Esophagus (tissue), 2 donors: ENCODE data around the gene MBNL2. TPM values are rescaled to one million over a fixed set of nuclear protein-coding genes. Genes with fewer than 3 reads are reported as not detected.

Source experiments
- H3K27ac ChIP-seq, 2 donors: one replicate each; pipeline ENCODE4 v1.5.1; 2013; ENCODE audit warnings: low read depth in 2 of 2, mild to moderate bottlenecking in 2 of 2, inconsistent platforms in 1 of 2, low read length in 1 of 2, moderate library complexity in 1 of 2
- H3K27me3 ChIP-seq, 2 donors: one replicate each; pipeline ENCODE4 v1.6.1; 2013; ENCODE audit warnings: low read length in 2 of 2, control low read depth in 1 of 2, mild to moderate bottlenecking in 1 of 2; ENCODE audit not compliant: insufficient read depth in 2 of 2, control insufficient read depth in 1 of 2
- H3K36me3 ChIP-seq, 2 donors: one replicate each; pipeline ENCODE4 v1.6.1; 2013; ENCODE audit warnings: low read length in 1 of 2; ENCODE audit not compliant: control insufficient read depth in 2 of 2, insufficient read depth in 2 of 2
- H3K4me1 ChIP-seq, 2 donors: one replicate each; pipeline ENCODE4 v1.6.1; 2013; ENCODE audit warnings: low read length in 1 of 2; ENCODE audit not compliant: control insufficient read depth in 2 of 2, insufficient read depth in 2 of 2
- H3K4me3 ChIP-seq, 2 donors: one replicate each; pipeline ENCODE4 v1.5.1; 2013; ENCODE audit warnings: low read length in 2 of 2, mild to moderate bottlenecking in 2 of 2, low read depth in 1 of 2, moderate library complexity in 1 of 2
- H3K9me3 ChIP-seq, 2 donors: one replicate each; pipeline ENCODE4 v1.6.1; 2013; ENCODE audit warnings: mild to moderate bottlenecking in 2 of 2, low read depth in 1 of 2, low read length in 1 of 2, moderate library complexity in 1 of 2; ENCODE audit not compliant: control insufficient read depth in 2 of 2, insufficient read depth in 1 of 2
- WGBS, 2 donors: extraction: QIAGEN DNeasy Blood & Tissue Kit; methylation state at CpG; one replicate each; pipeline ENCODE4 v1.1.7; 2013; 5-methylcytosine and 5-hydroxymethylcytosine counted together
- polyA plus RNA-seq, 2 donors: library from polyadenylated mRNA; stranded (reverse); fragments of 200-250 nt; gene quantifications; one replicate each; pipeline ENCODE4 v1.2.3, GENCODE V29; 2013
- donor health status: healthy with polysubstance abuse.
- donor health status: Bipolar disorder and iron deficiency.

Gene MBNL2, protein sequence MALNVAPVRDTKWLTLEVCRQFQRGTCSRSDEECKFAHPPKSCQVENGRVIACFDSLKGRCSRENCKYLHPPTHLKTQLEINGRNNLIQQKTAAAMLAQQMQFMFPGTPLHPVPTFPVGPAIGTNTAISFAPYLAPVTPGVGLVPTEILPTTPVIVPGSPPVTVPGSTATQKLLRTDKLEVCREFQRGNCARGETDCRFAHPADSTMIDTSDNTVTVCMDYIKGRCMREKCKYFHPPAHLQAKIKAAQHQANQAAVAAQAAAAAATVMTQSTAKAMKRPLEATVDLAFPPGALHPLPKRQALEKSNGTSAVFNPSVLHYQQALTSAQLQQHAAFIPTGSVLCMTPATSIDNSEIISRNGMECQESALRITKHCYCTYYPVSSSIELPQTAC
- 10 to 100 TPM in 1 of 2 donors, 1 to 10 TPM in 1; 4.9 to 10.3 TPM for polyA plus RNA-seq

GRCh38 chr13:97221989-97222700 is at the start of gene MBNL2:
TSS of gene MBNL2 (plus strand) at chr13:97222333. CDS start at chr13:97276236, 53,903 bp downstream.
- WGBS, 2 donors, result 3% methylated on average over 15 of the region's 15 CpGs
- Histone ChIP-seq H3K4me3 (peak within 1 kb of the TSS; percentile 46 to 85), H3K27me3 (no peaks in the 10 kb centered on the region), H3K4me1 (peaks cover 4 to 7% of the 10 kb centered on the region in 2 donors), H3K27ac (peak within 1 kb of the TSS; percentile 93 to 95), H3K36me3 (no peaks in the 10 kb centered on the region), H3K9me3 (no peaks in the 10 kb centered on the region)

DNA sequence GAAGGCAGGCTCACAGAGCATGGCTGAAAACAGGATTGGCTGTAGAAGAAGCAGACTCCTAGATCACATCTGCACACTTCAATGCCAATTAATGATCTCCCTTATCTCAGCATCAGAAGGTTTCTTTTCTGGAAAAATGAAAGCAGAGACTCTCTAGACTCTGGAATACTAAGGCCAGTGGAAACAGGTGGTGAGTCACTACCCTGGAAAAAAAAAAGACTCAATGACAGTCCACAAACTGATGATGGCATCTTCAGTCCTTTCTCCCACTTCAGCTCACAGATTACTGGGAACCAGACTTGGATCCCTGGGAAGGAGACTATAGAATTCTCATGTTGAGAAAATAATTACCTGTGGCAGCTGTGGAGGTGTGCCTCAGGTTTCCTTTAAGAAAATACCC is 47.5 kb upstream of the MBNL2 start:
- no peaks in the 10 kb centered on the region for H3K27me3 ChIP-seq

DNA sequence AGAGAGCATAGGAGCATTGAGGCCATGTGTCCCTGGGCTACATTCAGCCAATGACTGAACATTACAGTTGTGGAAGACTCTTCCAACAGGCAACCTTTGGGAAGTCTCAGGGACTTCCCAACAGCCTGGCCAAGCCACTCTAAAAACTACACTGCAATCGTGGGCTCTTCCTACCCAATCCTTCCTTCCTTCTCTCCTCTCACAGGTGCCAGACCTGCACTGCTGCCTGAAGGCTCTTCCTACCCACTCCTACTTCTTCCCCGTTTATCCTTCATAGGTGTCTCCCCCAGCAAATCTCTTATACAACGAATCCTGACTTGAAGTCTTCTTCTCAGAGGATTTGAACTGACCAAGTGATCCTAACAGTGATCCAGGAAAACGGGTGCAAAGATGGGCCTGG is 47.1 kb upstream of the MBNL2 start:
- Histone ChIP-seq H3K9me3 (no peaks in the 10 kb centered on the region), H3K36me3 (no peaks in the 10 kb centered on the region), H3K4me1 (peaks cover 0 to 5% of the 10 kb centered on the region in 2 donors), H3K27ac (no peak overlapping the region), H3K4me3 (no peak overlapping the region), H3K27me3 (no peaks in the 10 kb centered on the region)
- 83 to 89% methylated on average over 4 of the region's 4 CpGs for WGBS, 2 donors

More for the DNA sequence above, 47.5 kb upstream of the MBNL2 start:
- H3K27ac ChIP-seq, result no peak overlapping the region
- H3K9me3 ChIP-seq, result no peaks in the 10 kb centered on the region
- H3K4me1 ChIP-seq, result peaks cover 0 to 4% of the 10 kb centered on the region in 2 donors
- H3K36me3 ChIP-seq, result no peaks in the 10 kb centered on the region
- H3K4me3 ChIP-seq, result no peak overlapping the region

DNA sequence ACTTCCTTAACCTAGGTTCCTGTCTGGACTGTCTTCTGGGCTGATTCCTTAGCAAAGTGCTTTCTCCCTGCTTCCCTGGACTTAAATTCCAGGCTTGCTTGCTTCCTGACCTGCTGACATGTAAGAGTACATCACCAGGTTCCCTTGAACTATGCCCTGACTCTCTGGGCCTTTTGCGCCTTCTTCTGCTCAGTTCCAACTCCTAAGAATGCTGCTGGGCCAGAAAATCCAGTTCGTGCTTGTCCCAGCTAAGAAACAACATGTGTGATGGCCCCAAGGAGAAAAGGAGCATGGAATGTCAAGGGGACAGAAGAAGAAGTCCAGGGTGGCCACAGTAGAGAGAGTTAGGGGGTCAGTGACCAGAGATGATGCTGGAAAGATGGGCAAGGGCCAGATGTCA is 42.6 kb upstream of the MBNL2 start:
- no peaks in the 10 kb centered on the region for H3K36me3 ChIP-seq
- H3K27ac ChIP-seq, result no peak overlapping the region
- H3K4me1 ChIP-seq, result peaks cover 0 to 5% of the 10 kb centered on the region in 2 donors
- WGBS, 2 donors, result 50 to 60% methylated on average over 2 of the region's 2 CpGs
- no peaks in the 10 kb centered on the region for H3K27me3 ChIP-seq
- no peaks in the 10 kb centered on the region for H3K9me3 ChIP-seq
- no peak overlapping the region for H3K4me3 ChIP-seq

GRCh38 chr13:97182111-97182890 is 39.8 kb upstream of the MBNL2 start:
- Histone ChIP-seq H3K4me3 (no peak overlapping the region), H3K4me1 (peaks cover 0 to 5% of the 10 kb centered on the region in 2 donors), H3K9me3 (no peaks in the 10 kb centered on the region), H3K27me3 (no peaks in the 10 kb centered on the region), H3K27ac (no peak overlapping the region), H3K36me3 (no peaks in the 10 kb centered on the region)
- 81 to 85% methylated on average over 6 of the region's 6 CpGs for WGBS, 2 donors

- H3K27ac ChIP-seq, result no peak overlapping the region
- WGBS, 2 donors, result 88 to 90% methylated on average over 3 of the region's 3 CpGs
- H3K4me1 ChIP-seq, result no peaks in the 10 kb centered on the region
- H3K4me3 ChIP-seq, result no peak overlapping the region
- no peaks in the 10 kb centered on the region for H3K27me3 ChIP-seq
- no peaks in the 10 kb centered on the region for H3K9me3 ChIP-seq
- H3K36me3 ChIP-seq, result no peaks in the 10 kb centered on the region
Observed at GRCh38 chr13:97185291-97185690, 36.8 kb upstream of the MBNL2 start.

GRCh38 chr13:97185751-97186150 is 36.4 kb upstream of the MBNL2 start:
- no peak overlapping the region for H3K27ac ChIP-seq
- no peaks in the 10 kb centered on the region for H3K9me3 ChIP-seq
- no peak overlapping the region for H3K4me3 ChIP-seq
- no peaks in the 10 kb centered on the region for H3K4me1 ChIP-seq
- no peaks in the 10 kb centered on the region for H3K27me3 ChIP-seq
- WGBS, 2 donors, result 88 to 93% methylated on average over 3 of the region's 3 CpGs
- H3K36me3 ChIP-seq, result no peaks in the 10 kb centered on the region

GRCh38 chr13:97188207-97188606 is 33.9 kb upstream of the MBNL2 start:
- Histone ChIP-seq H3K27me3 (no peaks in the 10 kb centered on the region), H3K9me3 (no peaks in the 10 kb centered on the region), H3K4me1 (no peaks in the 10 kb centered on the region), H3K27ac (no peak overlapping the region), H3K4me3 (no peak overlapping the region), H3K36me3 (no peaks in the 10 kb centered on the region)
- WGBS, 2 donors, result 71 to 79% methylated on average over 8 of the region's 8 CpGs

GRCh38 chr13:97189928-97190327 is 32.2 kb upstream of the MBNL2 start:
- H3K36me3 ChIP-seq, result no peaks in the 10 kb centered on the region
- no peaks in the 10 kb centered on the region for H3K27me3 ChIP-seq
- no peak overlapping the region for H3K4me3 ChIP-seq
- H3K27ac ChIP-seq, result no peak overlapping the region
- H3K9me3 ChIP-seq, result no peaks in the 10 kb centered on the region
- WGBS, 2 donors, result 78 to 82% methylated on average over 10 of the region's 10 CpGs
- H3K4me1 ChIP-seq, result no peaks in the 10 kb centered on the region
